Endodermal cell (in vitro differentiated cells): Measurements from ENCODE around the gene AK9. TPM values are rescaled to one million over a fixed set of nuclear protein-coding genes. Genes with fewer than 3 reads are reported as not detected.
A peak's percentile ranks its signal among the peaks of the same experiment; 100 is the strongest.

Experiments used
- DNase-seq: peaks from one replicate; pipeline ENCODE4 v3.0.0-alpha.2; 2017
- H3K27ac ChIP-seq: 2 replicates; pipeline ENCODE4 v1.5.1; 2013; ENCODE audit warnings: mild to moderate bottlenecking, low read depth, low read length, moderate library complexity
- H3K27me3 ChIP-seq: 2 replicates; pipeline ENCODE4 v1.6.1; 2013; ENCODE audit warnings: mild to moderate bottlenecking, low read length, moderate library complexity; ENCODE audit not compliant: insufficient read depth, control insufficient read depth, poor library complexity, severe bottlenecking
- H3K36me3 ChIP-seq: 2 replicates; pipeline ENCODE4 v1.7.0; 2013; ENCODE audit warnings: mild to moderate bottlenecking, low read length, moderate library complexity; ENCODE audit not compliant: control insufficient read depth, insufficient read depth
- H3K4me1 ChIP-seq: one replicate; pipeline ENCODE4 v1.7.0; 2013; ENCODE audit warnings: low read length; ENCODE audit not compliant: control insufficient read depth, insufficient read depth
- H3K4me3 ChIP-seq: 2 replicates; pipeline ENCODE4 v1.5.1; 2013; ENCODE audit warnings: mild to moderate bottlenecking, low read length, moderate library complexity
- H3K9ac ChIP-seq: 2 replicates; pipeline ENCODE4 v1.6.1; 2013; ENCODE audit warnings: mild to moderate bottlenecking, low read length, moderate library complexity; ENCODE audit not compliant: poor library complexity, severe bottlenecking; ENCODE audit errors: extremely low read depth
- H3K9me3 ChIP-seq: 2 replicates; pipeline ENCODE4 v1.6.1; 2013; ENCODE audit warnings: mild to moderate bottlenecking, low read length, moderate library complexity; ENCODE audit not compliant: control insufficient read depth
- H3K27ac Mint-ChIP-seq: 2 replicates; pipeline ENCODE4 v1.8.0; 2020; ENCODE audit warnings: mixed read lengths
- H3K27me3 Mint-ChIP-seq: 2 replicates; pipeline ENCODE4 v1.8.0; 2021; ENCODE audit warnings: mild to moderate bottlenecking, mixed read lengths; ENCODE audit not compliant: insufficient read depth
- H3K36me3 Mint-ChIP-seq: 2 replicates; pipeline ENCODE4 v1.8.0; 2020; ENCODE audit warnings: low read depth, mixed read lengths
- H3K4me1 Mint-ChIP-seq: 2 replicates; pipeline ENCODE4 v1.8.0; 2020; ENCODE audit warnings: mixed read lengths
- H3K4me3 Mint-ChIP-seq: 2 replicates; pipeline ENCODE4 v1.8.0; 2020; ENCODE audit warnings: mild to moderate bottlenecking, moderate library complexity, mixed read lengths
- H3K9me3 Mint-ChIP-seq: 2 replicates; pipeline ENCODE4 v1.8.0; 2020; ENCODE audit warnings: mild to moderate bottlenecking, mixed read lengths
- CTCF ChIP-seq: fragments of 200-600 bp; sonication (generic); conservative IDR thresholded peaks from 2 replicates; pipeline ENCODE4 v1.5.0; 2021; ENCODE audit warnings: antibody characterized with exemption, mild to moderate bottlenecking
- WGBS, 2 experiments: methylation state at CpG; one replicate each; pipeline versions ENCODE4 v1.1.5 to v1.1.7; 2013; ENCODE audit warnings: missing lambda C conversion rate in 2 of 2, mixed read lengths in 1 of 2; ENCODE audit not compliant: insufficient coverage in 1 of 2, insufficient read length in 1 of 2; 5-methylcytosine and 5-hydroxymethylcytosine counted together
- total RNA-seq, 2 donors: library from RNA; stranded (reverse); fragmentation: NEBNext Ultra II Directional in 1 of 2; extraction: Animal tissue kit (Norgen Biotek cat#: 25700) in 1 of 2; gene quantifications; 2 replicates in 1 of 2; 3 replicates in 1 of 2; pipeline ENCODE4 v1.2.1, GENCODE V29; 2021

The AK9 gene
- total RNA-seq, 2 donors from 2014 or later = 1.8 to 2.7 TPM

GRCh38 chr6:109478841-109479624 lies 212.0 kb downstream of the AK9 start:
- no peaks in the 10 kb centered on the region for H3K9me3 Mint-ChIP-seq
- H3K27ac Mint-ChIP-seq = peak overlapping the region; percentile 92
- peaks cover 3% of the 10 kb centered on the region for H3K27me3 Mint-ChIP-seq
- peak overlapping the region; percentile 58 for H3K4me3 ChIP-seq
- peaks cover 14% of the 10 kb centered on the region for H3K9me3 ChIP-seq
- H3K9ac ChIP-seq = no peak overlapping the region
- H3K4me1 Mint-ChIP-seq = peaks cover 39% of the 10 kb centered on the region
- H3K27ac ChIP-seq = no peak overlapping the region
- no peak for DNase-seq
- H3K27me3 ChIP-seq = peaks cover 5% of the 10 kb centered on the region
- H3K36me3 Mint-ChIP-seq = peaks cover 48% of the 10 kb centered on the region
- peak overlapping the region; percentile 42 for H3K4me3 Mint-ChIP-seq
- no peak for TF ChIP-seq CTCF
- no peaks in the 10 kb centered on the region for H3K4me1 ChIP-seq
- H3K36me3 ChIP-seq = peaks cover 66% of the 10 kb centered on the region
- 82 to 96% methylated on average over 5 of the region's 5 CpGs for WGBS, 2 experiments

GRCh38 chr6:109478222-109478805 lies 212.7 kb downstream of the AK9 start:
- no peak for DNase-seq
- H3K4me1 ChIP-seq = no peaks in the 10 kb centered on the region
- Mint-ChIP-seq H3K27ac (peak overlapping the region; percentile 92), H3K4me1 (peaks cover 39% of the 10 kb centered on the region), H3K9me3 (no peaks in the 10 kb centered on the region), H3K27me3 (no peaks in the 10 kb centered on the region), H3K4me3 (peak overlapping the region; percentile 42), H3K36me3 (peaks cover 55% of the 10 kb centered on the region)
- H3K27ac ChIP-seq = no peak overlapping the region
- peaks cover 14% of the 10 kb centered on the region for H3K9me3 ChIP-seq
- 90 to 96% methylated on average over 6 to 9 of the region's 9 CpGs for WGBS, 2 experiments
- H3K36me3 ChIP-seq = peaks cover 72% of the 10 kb centered on the region
- no peak for TF ChIP-seq CTCF
- H3K4me3 ChIP-seq = peak overlapping the region; percentile 58
- no peaks in the 10 kb centered on the region for H3K27me3 ChIP-seq
- no peak overlapping the region for H3K9ac ChIP-seq

- no peaks in the 10 kb centered on the region for H3K27me3 Mint-ChIP-seq
- Histone ChIP-seq H3K4me3 (peak overlapping the region; percentile 58), H3K27me3 (no peaks in the 10 kb centered on the region), H3K9ac (no peak overlapping the region), H3K27ac (no peak overlapping the region), H3K9me3 (peaks cover 14% of the 10 kb centered on the region), H3K4me1 (no peaks in the 10 kb centered on the region), H3K36me3 (peaks cover 78% of the 10 kb centered on the region)
- H3K36me3 Mint-ChIP-seq = peaks cover 60% of the 10 kb centered on the region
- H3K9me3 Mint-ChIP-seq = no peaks in the 10 kb centered on the region
- DNase-seq = no peak
- H3K4me1 Mint-ChIP-seq = peaks cover 39% of the 10 kb centered on the region
- peak overlapping the region; percentile 42 for H3K4me3 Mint-ChIP-seq
- WGBS, 2 experiments = 23 to 76% methylated on average over 1 to 2 of the region's 2 CpGs
- TF ChIP-seq CTCF = no peak
- peak overlapping the region; percentile 92 for H3K27ac Mint-ChIP-seq
These were observed 213.3 kb downstream of the AK9 start for GRCh38 chr6:109477725-109478124.
